Activated CD8-positive, alpha-beta T cell treated with anti-CD3 and anti-CD28 coated beads for 36 hours (primary cell): ENCODE results near the gene CSF1R. TPM values are rescaled to one million over a fixed set of nuclear protein-coding genes. Genes with fewer than 3 reads are reported as not detected.

Experiments used
- ATAC-seq: fragments of 200-7000 bp; cut with Tn5 transposase; one replicate; pipeline ENCODE4 v1.10.0; 2021; ENCODE audit warnings: mild to moderate bottlenecking, moderate library complexity
- CTCF ChIA-PET: fragments of 350-600 bp; sonication (Branson Sonifier 250); formaldehyde crosslinking; loops from one replicate; lab custom pipeline; 2021; ENCODE audit warnings: antibody characterized with exemption; lab: Charles Lee
- POLR2A ChIA-PET: fragments of 350-600 bp; sonication (Branson Sonifier 250); formaldehyde crosslinking; loops from one replicate; lab custom pipeline; 2021; ENCODE audit warnings: antibody characterized with exemption; lab: Charles Lee
- DNase-seq: peaks from one replicate; pipeline ENCODE4 v3.0.0-alpha.2; 2020
- H3K27ac Mint-ChIP-seq: one replicate; pipeline ENCODE4 v1.8.0; 2021; ENCODE audit warnings: mild to moderate bottlenecking, mixed read lengths
- H3K27me3 Mint-ChIP-seq: one replicate; pipeline ENCODE4 v1.8.0; 2021; ENCODE audit warnings: mixed read lengths
- H3K36me3 Mint-ChIP-seq: one replicate; pipeline ENCODE4 v1.8.0; 2021; ENCODE audit warnings: low read depth, mixed read lengths
- H3K4me1 Mint-ChIP-seq: one replicate; pipeline ENCODE4 v1.8.0; 2021; ENCODE audit warnings: low read depth, mixed read lengths
- H3K4me3 Mint-ChIP-seq: one replicate; pipeline ENCODE4 v1.8.0; 2021; ENCODE audit warnings: mild to moderate bottlenecking, moderate library complexity, mixed read lengths
- H3K9me3 Mint-ChIP-seq: one replicate; pipeline ENCODE4 v1.8.0; 2021; ENCODE audit warnings: mixed read lengths
- intact Hi-C: fragments of 100-400 bp; cut with micrococcal nuclease; formaldehyde crosslinking; loops from one replicate; pipeline ENCODE4 v1.10.0; 2022
- total RNA-seq, 2 experiments: library from RNA; stranded (reverse); gene quantifications; one replicate each; pipeline ENCODE4 v1.2.3, GENCODE V29; 2021
- TF ChIP-seq, protein P1 (sequence below): fragments of 200-600 bp; IDR thresholded peaks from one replicate; pipeline ENCODE4 v1.8.0; 2022; ENCODE audit warnings: antibody characterized with exemption, mild to moderate bottlenecking

CSF1R gene
- total RNA-seq, 2 experiments from 2014 or later: not detected

- no peaks in the 10 kb centered on the region for H3K4me1 Mint-ChIP-seq
- no peak overlapping the region for H3K4me3 Mint-ChIP-seq
- H3K27ac Mint-ChIP-seq: no peak overlapping the region
- TF ChIP-seq, protein P1, sequence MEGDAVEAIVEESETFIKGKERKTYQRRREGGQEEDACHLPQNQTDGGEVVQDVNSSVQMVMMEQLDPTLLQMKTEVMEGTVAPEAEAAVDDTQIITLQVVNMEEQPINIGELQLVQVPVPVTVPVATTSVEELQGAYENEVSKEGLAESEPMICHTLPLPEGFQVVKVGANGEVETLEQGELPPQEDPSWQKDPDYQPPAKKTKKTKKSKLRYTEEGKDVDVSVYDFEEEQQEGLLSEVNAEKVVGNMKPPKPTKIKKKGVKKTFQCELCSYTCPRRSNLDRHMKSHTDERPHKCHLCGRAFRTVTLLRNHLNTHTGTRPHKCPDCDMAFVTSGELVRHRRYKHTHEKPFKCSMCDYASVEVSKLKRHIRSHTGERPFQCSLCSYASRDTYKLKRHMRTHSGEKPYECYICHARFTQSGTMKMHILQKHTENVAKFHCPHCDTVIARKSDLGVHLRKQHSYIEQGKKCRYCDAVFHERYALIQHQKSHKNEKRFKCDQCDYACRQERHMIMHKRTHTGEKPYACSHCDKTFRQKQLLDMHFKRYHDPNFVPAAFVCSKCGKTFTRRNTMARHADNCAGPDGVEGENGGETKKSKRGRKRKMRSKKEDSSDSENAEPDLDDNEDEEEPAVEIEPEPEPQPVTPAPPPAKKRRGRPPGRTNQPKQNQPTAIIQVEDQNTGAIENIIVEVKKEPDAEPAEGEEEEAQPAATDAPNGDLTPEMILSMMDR: peak; percentile 29
- ChIA-PET POLR2A (no interaction called here), CTCF (interaction anchor here (1.0 to 1.3 kb wide), 3 partner anchors 10 to 108 kb away, joined by 3 read pairs; no protein-coding TSS in a partner anchor)
- ATAC-seq (peak; percentile 88), DNase-seq (peak; percentile 55)
- H3K9me3 Mint-ChIP-seq: no peaks in the 10 kb centered on the region
- H3K36me3 Mint-ChIP-seq: no peaks in the 10 kb centered on the region
- no peaks in the 10 kb centered on the region for H3K27me3 Mint-ChIP-seq
- intact Hi-C loops: no loop called here
These were observed 35.8 kb upstream of the CSF1R start for GRCh38 chr5:150122158-150122510.

DNA sequence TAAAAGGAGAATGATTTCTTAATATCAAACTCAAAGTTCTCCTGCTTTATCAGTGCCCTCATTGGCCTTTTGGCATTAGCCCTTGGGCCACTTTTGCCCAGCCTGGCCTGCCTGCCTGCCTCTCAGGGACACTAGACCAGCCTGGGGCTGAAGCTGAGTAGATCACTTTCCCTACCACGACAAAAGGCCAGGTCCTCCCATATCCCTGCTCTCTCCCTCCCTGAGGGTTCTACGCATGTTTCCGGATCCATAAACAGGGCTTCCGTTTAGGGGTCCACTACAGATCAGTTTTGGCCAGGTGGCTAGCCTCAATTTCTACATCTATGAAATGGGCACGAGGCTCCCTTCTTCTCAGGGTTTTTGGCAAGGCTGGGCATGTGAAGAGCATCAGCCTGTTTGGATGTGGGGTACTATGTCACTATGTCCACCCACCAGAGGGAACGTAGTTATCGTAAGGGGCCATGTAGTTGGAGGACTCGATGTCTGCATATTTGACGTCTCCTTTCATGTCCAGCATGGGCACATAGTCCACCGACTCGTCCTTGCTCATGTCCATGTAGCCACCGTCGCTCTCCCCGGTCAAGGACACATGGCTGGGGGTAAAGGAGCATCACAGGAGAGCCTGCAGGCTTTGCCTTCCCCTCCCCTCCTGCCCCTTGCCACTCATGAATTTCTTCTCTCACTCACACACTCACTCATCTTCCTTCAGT lies 35.2 kb upstream of the CSF1R start:
- Mint-ChIP-seq H3K4me1 (no peaks in the 10 kb centered on the region), H3K27me3 (no peaks in the 10 kb centered on the region), H3K9me3 (no peaks in the 10 kb centered on the region), H3K4me3 (no peak overlapping the region), H3K27ac (no peak overlapping the region), H3K36me3 (no peaks in the 10 kb centered on the region)
- TF ChIP-seq, protein P1: no peak
- ChIA-PET CTCF (interaction anchor here (1.0 to 1.3 kb wide), 3 partner anchors 10 to 109 kb away, joined by 3 read pairs; no protein-coding TSS in a partner anchor), POLR2A (no interaction called here)
- ATAC-seq (no peak), DNase-seq (no peak)
- intact Hi-C loops: no loop called here

GRCh38 chr5:150120617-150121447 lies 34.5 kb upstream of the CSF1R start:
- TF ChIP-seq, protein P1: no peak
- no peaks in the 10 kb centered on the region for H3K4me1 Mint-ChIP-seq
- DNase-seq (no peak), ATAC-seq (no peak)
- H3K4me3 Mint-ChIP-seq: no peak overlapping the region
- H3K27ac Mint-ChIP-seq: no peak overlapping the region
- H3K36me3 Mint-ChIP-seq: no peaks in the 10 kb centered on the region
- ChIA-PET POLR2A (no interaction called here), CTCF (interaction anchor here (0.7 kb wide), 1 partner anchor 10 kb away, joined by 3 read pairs; no protein-coding TSS in a partner anchor)
- no peaks in the 10 kb centered on the region for H3K27me3 Mint-ChIP-seq
- intact Hi-C loops: no loop called here
- no peaks in the 10 kb centered on the region for H3K9me3 Mint-ChIP-seq

GRCh38 chr5:150120062-150120441 lies 33.7 kb upstream of the CSF1R start:
- CTCF ChIA-PET: no interaction called here
- Mint-ChIP-seq H3K36me3 (no peaks in the 10 kb centered on the region), H3K4me3 (no peak overlapping the region), H3K9me3 (no peaks in the 10 kb centered on the region), H3K27me3 (no peaks in the 10 kb centered on the region), H3K4me1 (no peaks in the 10 kb centered on the region), H3K27ac (no peak overlapping the region)
- TF ChIP-seq, protein P1: no peak
- DNase-seq: no peak
- POLR2A ChIA-PET: no interaction called here
- intact Hi-C loops: no loop called here
- ATAC-seq: no peak
